Measurements from ENCODE around the gene GALNT6.

Gene GALNT6

DNA sequence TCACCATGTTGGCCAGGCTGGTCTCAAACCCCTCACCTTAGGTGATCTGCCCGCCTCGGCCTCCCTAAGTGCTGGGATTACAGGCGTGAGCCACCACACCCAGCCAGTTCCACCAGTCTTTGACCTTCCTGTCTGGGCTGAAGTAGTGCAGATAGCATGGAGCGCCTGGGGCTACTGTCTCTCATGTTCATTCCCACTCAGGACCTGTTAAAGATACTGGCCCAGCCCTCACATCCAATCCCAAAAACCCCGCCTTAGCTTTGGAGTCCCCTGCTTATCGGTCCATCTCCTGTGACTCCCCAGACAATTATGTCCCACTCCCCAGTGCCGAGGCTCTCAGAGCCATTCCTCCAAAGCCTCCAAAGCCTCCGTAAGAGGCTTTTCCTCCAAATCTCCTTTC is 32.7 kb downstream of the GALNT6 start:
- H3K27ac ChIP-seq: no peak overlapping the region
- TF ChIP-seq, protein P1, sequence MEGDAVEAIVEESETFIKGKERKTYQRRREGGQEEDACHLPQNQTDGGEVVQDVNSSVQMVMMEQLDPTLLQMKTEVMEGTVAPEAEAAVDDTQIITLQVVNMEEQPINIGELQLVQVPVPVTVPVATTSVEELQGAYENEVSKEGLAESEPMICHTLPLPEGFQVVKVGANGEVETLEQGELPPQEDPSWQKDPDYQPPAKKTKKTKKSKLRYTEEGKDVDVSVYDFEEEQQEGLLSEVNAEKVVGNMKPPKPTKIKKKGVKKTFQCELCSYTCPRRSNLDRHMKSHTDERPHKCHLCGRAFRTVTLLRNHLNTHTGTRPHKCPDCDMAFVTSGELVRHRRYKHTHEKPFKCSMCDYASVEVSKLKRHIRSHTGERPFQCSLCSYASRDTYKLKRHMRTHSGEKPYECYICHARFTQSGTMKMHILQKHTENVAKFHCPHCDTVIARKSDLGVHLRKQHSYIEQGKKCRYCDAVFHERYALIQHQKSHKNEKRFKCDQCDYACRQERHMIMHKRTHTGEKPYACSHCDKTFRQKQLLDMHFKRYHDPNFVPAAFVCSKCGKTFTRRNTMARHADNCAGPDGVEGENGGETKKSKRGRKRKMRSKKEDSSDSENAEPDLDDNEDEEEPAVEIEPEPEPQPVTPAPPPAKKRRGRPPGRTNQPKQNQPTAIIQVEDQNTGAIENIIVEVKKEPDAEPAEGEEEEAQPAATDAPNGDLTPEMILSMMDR (IDR thresholded peaks at IDR 0.05): no peak
- no peak for TF ChIP-seq ZFX (IDR thresholded peaks at IDR 0.05; ENCODE audit: borderline replicate concordance)

DNA sequence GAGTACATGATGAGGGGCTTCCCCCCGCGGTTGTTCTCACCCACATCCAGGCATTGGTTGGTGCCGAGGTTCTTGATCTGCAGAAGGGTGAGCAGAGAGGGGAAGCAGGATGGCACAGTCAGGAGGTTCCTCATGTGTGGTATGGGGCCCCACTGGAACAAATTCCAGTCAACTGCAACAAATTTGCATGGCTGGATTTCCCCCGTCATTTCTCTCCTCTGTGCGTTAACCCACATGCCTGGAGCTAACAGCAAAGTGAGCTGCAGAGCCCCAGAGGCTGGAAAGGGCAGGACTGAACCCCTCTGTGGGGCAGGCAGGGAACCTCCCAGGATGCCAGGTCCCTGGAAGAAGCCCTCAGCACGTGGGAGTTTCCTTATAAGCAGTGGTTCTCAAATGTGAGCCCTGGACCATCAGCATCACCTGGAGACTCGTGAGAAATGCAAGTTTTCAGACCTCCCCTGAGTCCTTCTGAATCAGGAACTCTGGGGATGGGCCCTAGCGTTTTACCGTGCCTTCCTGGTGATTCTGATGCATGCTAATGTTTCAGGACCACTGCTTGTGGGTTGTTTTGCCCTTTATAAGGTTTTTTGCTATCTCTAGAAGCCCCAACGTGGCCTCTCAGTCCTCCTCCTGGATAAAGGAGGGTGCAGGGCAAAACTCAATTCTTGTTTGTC is 33.7 kb downstream of the GALNT6 start:
- H3K27ac ChIP-seq: no peak overlapping the region

DNA sequence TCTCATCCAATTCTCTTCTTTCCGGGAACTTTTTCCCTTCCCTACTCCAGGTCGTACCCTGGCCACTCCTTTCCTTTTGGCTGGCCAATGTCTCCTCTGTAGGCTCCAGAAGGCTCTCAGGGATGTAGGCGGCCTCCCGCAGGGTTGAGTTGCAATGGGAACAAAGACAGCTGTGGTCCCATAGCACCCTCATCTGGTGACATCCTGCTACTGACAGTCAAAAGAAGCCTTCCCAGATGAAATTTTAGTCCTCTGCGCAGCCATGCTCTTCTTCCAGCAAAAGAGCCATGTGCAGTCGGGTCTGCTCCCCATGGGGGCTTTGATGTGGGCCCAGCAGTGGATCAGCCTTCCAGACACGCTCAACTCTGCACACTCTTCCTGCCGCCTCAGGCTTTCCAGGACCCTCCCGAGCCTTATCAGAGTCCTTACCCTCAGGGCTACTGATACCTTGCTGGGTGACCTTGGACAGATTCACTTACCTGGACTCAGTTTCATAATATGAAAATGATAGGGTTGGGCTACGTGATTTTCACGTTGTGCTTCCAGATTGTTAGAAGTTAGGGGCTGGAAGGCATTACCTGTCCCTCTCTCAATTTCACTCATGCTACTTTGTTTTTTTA is 39.2 kb downstream of the GALNT6 start:
- TF ChIP-seq, protein P1 (IDR thresholded peaks at IDR 0.05): peak; percentile 92
- TF ChIP-seq ZFX (IDR thresholded peaks at IDR 0.05; ENCODE audit: borderline replicate concordance): no peak
- H3K27ac ChIP-seq: no peak overlapping the region

More for the DNA sequence above, 33.7 kb downstream of the GALNT6 start:
- TF ChIP-seq, protein P1 (IDR thresholded peaks at IDR 0.05): no peak
- TF ChIP-seq ZFX (IDR thresholded peaks at IDR 0.05; ENCODE audit: borderline replicate concordance): no peak

DNA sequence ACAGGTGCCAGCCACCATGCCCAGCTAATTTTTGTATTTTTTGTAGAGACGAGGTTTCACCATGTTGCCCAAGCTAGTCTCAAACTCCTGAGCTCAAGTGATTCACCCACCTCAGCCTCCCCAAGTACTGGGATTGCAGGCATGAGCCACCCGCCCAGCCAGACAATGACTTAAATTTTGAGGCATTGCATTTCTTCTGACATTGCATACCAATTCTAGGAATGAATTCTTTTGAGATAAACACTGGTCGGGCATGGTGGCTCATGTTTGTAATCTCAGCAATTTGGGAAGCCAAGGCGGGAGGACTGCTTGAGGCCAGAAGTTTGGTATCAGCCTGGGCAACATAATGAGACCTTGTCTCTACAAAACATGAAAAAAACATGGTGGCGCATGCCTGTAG is 42.2 kb downstream of the GALNT6 start:
- TF ChIP-seq ZFX (IDR thresholded peaks at IDR 0.05; ENCODE audit: borderline replicate concordance): no peak
- TF ChIP-seq, protein P1 (IDR thresholded peaks at IDR 0.05): no peak
- H3K27ac ChIP-seq: no peak overlapping the region

DNA sequence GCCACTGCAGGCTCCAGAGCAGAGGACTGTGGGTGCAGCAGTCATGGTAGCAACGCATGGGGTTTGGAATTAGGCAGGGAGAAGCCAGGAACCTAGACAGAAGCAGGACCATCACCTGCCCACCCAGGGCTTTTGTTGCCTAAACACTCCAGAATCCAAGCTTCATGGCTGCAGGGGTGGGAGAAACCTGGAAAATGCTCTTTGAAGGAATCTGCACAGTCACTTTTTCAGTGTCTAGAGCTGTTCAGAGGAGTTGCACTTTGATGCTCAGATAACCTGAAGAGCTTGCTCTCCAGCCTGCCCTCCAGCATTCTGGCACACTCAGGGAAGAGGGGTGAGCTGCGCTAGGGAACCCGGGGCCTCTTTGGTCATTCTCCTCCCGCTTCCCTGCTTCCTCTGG is 43.1 kb downstream of the GALNT6 start:
- H3K27ac ChIP-seq: no peak overlapping the region
- TF ChIP-seq, protein P1 (IDR thresholded peaks at IDR 0.05): no peak
- TF ChIP-seq ZFX (IDR thresholded peaks at IDR 0.05; ENCODE audit: borderline replicate concordance): no peak

DNA sequence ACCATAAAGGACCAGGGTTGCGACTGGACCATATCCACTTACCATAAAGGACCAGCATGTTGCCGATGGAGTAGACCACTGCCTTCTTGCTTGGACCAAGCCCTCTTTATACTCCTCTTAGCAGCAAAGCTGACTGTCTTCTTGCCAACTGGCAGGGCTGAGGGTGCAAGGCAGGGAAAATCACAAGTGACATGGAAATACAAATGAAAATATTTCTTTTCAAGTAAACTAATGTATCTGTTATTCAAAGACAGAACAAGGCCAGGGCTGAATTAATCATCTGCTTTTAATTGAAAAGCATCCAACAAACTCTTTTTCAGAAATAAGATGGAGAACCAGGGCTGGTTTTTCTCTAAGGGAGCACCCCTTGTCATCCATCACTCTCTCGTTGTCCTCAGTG is 44.6 kb downstream of the GALNT6 start, which contains the start of gene CELA1:
Gene CELA1, minus strand, starts transcription at position 99 of the 400 bp plus-strand sequence. Its CDS starts 41 bp downstream, at position 58.
- no peak within 1 kb of the TSS for H3K27ac ChIP-seq

More for the DNA sequence above, 44.6 kb downstream of the GALNT6 start, which contains the start of gene CELA1:
- no peak for TF ChIP-seq ZFX (IDR thresholded peaks at IDR 0.05; ENCODE audit: borderline replicate concordance)
- TF ChIP-seq, protein P1 (IDR thresholded peaks at IDR 0.05): no peak
